Ishikawa (cell line): ENCODE measurements around the gene RPL3.

Experiments
- CEBPB ChIP-seq: IDR thresholded peaks from 2 replicates; pipeline ENCODE4 v1.6.1; 2012
- CREB1 ChIP-seq: IDR thresholded peaks from 2 replicates; pipeline ENCODE4 v1.6.1; 2012; ENCODE audit warnings: low read depth
- EGR1 ChIP-seq: IDR thresholded peaks from 2 replicates; pipeline ENCODE4 v1.6.1; 2012
- EP300 ChIP-seq: IDR thresholded peaks from 2 replicates; pipeline ENCODE4 v1.6.1; 2012; ENCODE audit warnings: borderline replicate concordance
- FOXM1 ChIP-seq: IDR thresholded peaks from 2 replicates; pipeline ENCODE4 v1.6.1; 2012; ENCODE audit warnings: low read depth, borderline replicate concordance
- MAX ChIP-seq: IDR thresholded peaks from 2 replicates; pipeline ENCODE4 v1.6.1; 2012
- NFIC ChIP-seq: IDR thresholded peaks from 2 replicates; pipeline ENCODE4 v1.6.1; 2012
- RAD21 ChIP-seq: IDR thresholded peaks from 2 replicates; pipeline ENCODE4 v1.6.1; 2012; ENCODE audit warnings: low read depth
- REST ChIP-seq: IDR thresholded peaks from 2 replicates; pipeline ENCODE4 v1.6.1; 2012; ENCODE audit warnings: low read depth, mild to moderate bottlenecking
- TAF1 ChIP-seq: IDR thresholded peaks from 2 replicates; pipeline ENCODE4 v1.6.1; 2012; ENCODE audit warnings: low read depth, mild to moderate bottlenecking
- TCF12 ChIP-seq: IDR thresholded peaks from 2 replicates; pipeline ENCODE4 v1.6.1; 2012; ENCODE audit warnings: low read depth
- TEAD4 ChIP-seq: IDR thresholded peaks from 2 replicates; pipeline ENCODE4 v1.6.1; 2012
- USF1 ChIP-seq: IDR thresholded peaks from 2 replicates; pipeline ENCODE4 v1.6.1; 2012
- ZBTB7A ChIP-seq: IDR thresholded peaks from 2 replicates; pipeline ENCODE4 v1.6.1; 2012; ENCODE audit warnings: low read depth

The RPL3 gene

GRCh38 chr22:39351689-39352214 lies 32.3 kb upstream of the RPL3 start:
- TF ChIP-seq REST = no peak
- TF ChIP-seq ZBTB7A = 0 out of 2 replicates have a peak, but pooled peaks have one; percentile 28

- TF ChIP-seq ZBTB7A (no peak), TAF1 (no peak), REST (no peak), RAD21 (no peak), CEBPB (no peak), EP300 (no peak), MAX (no peak), FOXM1 (no peak), TEAD4 (no peak), NFIC (no peak; the same call in 1 of the 2 replicates)
These were observed 31.6 kb upstream of the RPL3 start for GRCh38 chr22:39350757-39351688.

GRCh38 chr22:39349967-39350726 lies 30.7 kb upstream of the RPL3 start, which contains the start of gene SYNGR1:
Gene SYNGR1 (plus strand): TSS chr22:39349991. CDS start chr22:39350011, 20 bp downstream.
- TF ChIP-seq ZBTB7A (peak; percentile 82), TCF12 (no peak), MAX (no peak)

GRCh38 chr22:39349506-39349966 lies 30.1 kb upstream of the RPL3 start:
- TF ChIP-seq NFIC = no peak
- peak; percentile 29; the same call in 1 of the 2 replicates for TF ChIP-seq MAX
- TF ChIP-seq EGR1 = no peak
- TF ChIP-seq RAD21 = no peak
- TF ChIP-seq TAF1 = no peak
- no peak for TF ChIP-seq EP300
- TF ChIP-seq TCF12 = no peak
- no peak for TF ChIP-seq CREB1
- no peak for TF ChIP-seq REST

GRCh38 chr22:39348909-39349505 lies 29.6 kb upstream of the RPL3 start:
- peak; percentile 89 for TF ChIP-seq CEBPB
- TF ChIP-seq USF1 = no peak
- no peak for TF ChIP-seq TCF12
- TF ChIP-seq EGR1 = no peak
